GM10847 (cell line): ENCODE results near the gene APC.

ENCODE experiments used
- POLR2A ChIP-seq: IDR thresholded peaks from 2 replicates; pipeline ENCODE4 v1.6.1; 2011; ENCODE audit not compliant: insufficient read length; ENCODE audit errors: extremely low read depth

Gene APC

DNA sequence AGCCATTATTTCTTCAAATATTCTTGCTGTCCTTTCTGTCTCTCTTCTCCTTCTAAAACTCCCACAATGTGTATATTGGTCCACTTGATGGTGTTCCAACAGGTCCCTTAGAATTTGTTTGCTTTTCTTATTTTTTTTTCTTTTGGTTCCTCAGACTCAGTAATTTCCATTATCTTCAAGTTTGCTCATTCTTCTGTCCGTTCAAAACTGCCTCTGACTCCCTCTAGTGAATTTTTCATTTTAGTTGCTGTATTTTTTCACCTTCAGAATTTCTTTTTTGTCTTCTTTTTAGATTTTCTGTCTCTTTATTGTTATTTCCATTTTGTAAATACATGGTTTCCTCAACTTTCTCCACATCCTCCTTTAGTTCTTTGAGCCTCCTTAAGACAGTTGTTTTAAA, 117.0 kb downstream of the APC start:
- no peak for TF ChIP-seq POLR2A

DNA sequence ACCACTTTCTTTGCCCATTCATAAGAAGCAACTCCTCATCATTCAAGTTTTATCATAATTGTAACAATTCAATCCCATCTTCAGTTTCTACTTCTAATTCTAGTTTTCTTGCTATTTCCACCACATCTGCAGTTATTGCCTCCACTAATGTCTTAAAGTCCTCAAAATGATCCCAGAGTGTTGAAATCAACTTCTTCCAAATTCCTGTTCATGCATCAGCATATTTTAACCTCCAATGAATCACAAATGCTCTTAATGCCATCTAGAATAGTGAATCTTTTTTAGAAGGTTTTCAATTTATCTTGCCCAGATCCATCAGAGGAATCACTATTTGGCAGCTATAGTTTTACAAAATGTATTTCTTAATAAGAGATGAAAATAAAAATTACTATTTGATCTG, 120.2 kb downstream of the APC start:
- TF ChIP-seq POLR2A: no peak

DNA sequence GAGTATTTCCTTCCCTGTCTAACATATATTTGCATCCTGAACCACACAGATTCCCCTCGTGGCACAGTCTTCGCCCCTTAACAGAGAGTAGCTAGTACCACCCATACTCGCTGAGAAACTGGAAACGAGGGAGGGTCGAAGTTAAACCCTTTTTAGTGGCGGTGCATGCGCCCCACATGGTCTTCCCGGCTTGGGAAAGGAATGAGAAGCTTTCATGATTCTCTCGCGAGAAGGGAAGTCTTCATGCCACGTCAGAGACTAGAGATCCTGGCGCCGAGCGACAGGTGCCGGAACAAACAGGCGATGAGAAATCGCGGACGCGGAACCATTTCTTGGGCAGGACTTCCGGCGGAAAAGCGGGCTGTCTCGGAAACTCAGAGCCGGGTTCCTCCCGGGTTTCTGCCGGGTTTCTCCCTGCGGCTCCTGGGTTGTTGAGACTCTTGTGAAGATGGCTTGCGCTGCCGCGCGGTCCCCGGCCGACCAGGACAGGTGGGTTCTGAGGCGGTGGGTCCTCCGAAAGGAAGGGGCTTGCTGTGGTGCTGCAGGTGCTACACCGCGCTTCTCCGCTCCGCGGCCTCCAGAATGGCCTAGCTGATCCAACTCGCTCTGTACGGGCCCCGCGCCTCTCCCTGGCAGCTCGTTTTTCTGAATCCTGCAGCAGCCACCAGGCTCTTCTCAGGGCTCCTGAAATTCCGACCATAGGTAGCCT, 123.4 kb downstream of the APC start, which contains the start of gene SRP19:
Gene SRP19 (plus strand): TSS at position 359 of the 709 bp plus-strand sequence. CDS start 90 bp downstream, at position 449.
- TF ChIP-seq POLR2A: peak; percentile 76

DNA sequence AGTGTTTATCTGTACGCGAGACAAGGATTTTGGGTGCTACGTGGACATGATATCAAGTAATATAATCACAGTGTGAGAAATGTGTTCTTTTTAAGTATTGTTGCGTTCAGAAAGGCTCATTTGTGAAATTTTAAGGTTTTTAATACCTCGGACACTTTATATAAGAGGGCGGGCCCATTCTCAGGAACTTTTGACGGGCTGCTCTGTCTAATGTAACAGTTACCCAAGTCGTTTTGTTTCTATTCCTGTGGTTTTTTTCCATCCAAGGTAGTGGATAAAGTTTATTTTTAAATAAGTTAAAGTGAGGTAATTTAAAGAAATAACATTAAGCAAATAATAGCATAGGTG, 123.9 kb downstream of the APC start:
- TF ChIP-seq POLR2A: no peak

DNA sequence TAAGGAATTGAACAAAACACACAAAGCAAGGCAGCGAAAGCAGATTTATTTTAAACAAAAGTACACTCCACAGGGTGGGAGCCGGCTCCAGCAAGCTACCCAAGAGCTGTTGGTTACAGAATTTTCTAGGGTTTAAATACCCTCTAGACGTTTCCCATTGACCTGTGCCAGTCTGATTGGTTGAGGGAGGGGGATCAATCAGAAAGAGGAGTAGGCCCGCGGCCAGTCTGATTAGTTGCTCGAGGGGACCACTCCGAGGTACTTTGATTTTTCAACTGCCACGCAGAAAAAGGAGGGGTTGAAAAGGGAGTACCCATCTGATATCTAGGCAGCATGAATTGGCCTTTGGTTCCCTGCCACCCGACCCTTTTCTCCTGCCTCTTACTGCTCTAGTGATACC, 124.4 kb downstream of the APC start:
- TF ChIP-seq POLR2A: no peak

DNA sequence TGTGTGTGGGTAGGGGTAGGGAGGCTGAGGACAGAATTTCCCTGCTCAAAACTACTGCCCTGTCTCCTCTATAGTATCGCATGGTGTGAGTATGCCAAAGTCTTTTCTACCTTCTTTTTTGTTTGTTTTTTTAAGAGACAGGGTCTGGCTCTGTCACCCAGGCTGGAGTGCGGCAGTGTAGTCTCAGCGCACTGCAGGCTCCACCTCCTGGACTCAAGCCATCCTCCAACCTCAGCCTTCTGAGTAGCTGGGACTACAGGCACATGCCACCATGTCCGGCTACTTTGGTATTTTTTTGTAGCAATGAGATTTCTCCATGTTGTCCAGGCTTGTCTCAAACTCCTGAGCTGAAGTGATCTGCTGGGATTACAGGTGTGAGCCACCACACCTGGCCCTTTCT, 125.9 kb downstream of the APC start:
- no peak for TF ChIP-seq POLR2A

DNA sequence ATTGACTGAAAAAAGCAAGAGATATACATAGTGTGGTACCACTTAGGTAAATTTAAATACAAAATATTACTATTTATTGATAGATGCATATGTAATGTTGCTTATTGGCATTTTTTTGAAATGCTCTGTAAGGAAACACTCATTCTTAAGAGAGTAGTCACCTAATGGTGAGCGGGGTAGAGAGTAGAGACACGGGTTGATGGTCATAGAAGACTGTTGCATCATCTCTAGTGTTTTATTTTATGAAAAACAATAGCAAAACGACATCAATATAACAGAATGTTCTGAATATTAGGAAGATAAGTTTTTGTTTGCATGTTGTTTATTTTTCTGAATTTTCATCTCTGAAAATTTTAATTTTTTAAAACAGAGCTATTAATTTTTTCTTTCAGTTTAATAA, 127.4 kb downstream of the APC start:
- no peak for TF ChIP-seq POLR2A

DNA sequence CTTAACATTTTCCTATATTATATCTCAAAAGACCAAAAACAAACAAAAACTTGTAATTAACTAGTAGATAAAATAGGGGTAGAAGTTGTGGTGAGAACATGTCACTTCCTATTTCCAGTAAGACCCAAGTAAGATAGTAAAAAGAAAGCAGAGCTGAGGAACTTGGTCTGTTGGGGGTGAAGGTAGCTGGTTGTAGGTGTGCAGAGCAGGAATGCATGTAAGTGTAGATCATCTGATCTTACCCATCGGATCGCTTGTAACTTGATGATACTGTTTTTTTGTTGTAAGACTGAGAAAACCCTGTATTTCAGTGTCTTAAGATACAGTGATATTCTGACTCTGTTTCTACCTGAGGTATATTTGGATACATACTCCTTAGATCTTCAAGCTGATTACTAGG, 129.1 kb downstream of the APC start:
- TF ChIP-seq POLR2A: no peak

DNA sequence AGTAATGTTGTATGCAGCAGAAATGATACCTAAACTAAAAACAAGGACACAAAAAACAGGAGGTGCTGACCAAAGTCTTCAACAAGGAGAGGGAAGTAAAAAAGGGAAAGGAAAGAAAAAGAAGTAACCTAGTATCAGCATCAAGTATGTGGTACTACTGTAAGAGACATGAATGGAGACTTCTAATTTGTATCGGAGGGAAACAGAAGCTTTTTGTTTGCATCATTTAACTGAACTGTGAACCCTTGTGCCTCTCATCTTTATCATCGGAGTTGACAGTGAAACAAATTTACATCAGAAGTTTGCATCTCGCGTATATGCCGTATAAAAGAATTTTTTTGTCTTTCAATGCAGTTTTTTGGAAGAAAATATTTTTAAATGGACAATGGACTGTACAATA, 129.7 kb downstream of the APC start:
- no peak for TF ChIP-seq POLR2A

DNA sequence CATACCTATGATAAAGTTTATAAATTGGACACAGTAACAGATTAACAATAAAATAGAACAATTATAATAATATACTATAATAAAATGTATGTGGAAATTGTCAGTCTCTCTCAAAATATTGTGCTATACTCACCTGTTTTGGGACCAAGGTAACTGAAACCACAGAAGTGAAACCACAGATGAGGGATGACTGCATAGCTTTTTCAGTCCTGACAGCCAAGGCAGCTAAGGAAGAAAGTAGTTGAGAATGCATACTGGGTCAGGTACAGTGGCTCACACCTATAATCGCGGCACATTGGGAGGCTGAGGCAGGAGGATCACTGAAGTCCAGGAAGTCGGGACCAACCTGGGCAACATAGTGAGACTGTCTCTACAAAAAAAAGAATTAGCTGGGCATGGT, 132.3 kb downstream of the APC start:
- TF ChIP-seq POLR2A: no peak

DNA sequence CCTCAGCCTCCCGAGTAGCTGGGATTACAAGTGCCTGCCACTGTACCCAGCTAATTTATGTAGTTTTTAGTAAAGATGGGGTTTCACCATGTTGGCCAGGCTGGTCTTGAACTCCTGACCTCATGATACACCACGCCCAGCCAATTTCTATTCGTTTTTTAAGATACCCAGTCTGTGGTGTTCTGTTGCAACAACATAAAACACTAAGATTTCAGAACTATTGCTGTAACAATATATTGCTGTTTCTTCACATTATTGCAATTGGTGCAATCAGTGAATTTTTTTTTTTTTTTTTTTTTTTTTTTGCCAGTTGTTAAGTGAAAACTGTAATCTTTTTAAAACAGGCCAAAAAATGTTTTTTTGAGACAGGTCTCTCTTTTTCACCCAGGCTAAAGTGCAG, 133.3 kb downstream of the APC start:
- TF ChIP-seq POLR2A: no peak

DNA sequence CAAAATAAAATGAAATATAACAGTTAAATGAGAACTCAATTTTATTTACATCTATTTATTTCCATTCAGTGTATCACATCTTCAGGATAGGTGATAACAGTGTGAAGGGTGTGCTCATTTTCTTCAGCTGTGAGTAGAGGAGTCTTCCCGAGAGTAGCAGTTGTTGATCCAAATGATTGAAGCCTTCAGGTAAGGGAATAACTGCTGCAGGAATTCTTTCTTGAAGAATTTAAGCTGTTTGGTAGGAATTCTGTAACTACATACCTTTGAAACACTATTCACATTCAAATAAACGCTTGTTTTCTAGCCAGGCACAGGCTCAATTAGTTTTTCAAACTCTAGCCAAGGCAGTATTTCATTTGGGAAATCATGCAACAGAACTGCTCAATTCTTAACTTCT, 138.7 kb downstream of the APC start:
- TF ChIP-seq POLR2A: no peak

DNA sequence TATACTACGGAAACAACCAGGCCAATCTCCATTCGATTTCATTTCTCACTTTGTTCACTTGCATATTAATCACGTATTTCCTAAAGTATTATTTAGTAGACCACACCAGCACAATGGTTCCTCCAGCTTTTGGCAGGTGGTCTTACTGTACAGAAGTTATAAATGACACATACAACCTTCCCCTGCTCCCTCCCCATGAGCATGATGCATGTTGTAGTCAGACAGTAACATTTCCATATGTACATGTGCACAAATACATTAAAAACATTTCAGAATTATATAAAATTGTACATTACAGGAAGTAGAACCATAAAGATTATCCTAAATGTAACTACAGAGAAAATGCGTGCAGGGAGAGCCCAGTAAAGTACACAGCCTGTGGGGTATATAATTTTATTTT, 140.4 kb downstream of the APC start:
- TF ChIP-seq POLR2A: no peak

DNA sequence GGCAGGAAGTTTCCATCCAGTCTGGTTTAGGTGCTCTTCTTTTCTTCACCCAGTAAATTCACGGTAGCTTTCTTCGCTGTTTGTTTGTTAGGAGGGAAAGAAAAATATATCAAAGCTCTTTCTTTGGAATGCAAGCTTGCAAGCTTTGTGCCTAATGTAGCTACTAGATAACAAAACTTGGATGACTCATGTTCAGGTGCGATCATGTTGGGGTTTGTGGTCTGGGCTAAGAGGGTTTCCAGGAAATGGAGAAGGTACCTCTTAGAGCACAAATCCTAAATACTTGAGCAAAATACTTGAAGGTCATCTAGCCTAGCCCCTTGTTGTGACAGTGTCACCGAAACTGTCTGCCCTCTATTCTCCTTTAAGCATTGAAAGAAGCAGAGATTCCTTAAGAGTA, 141.1 kb downstream of the APC start:
- no peak for TF ChIP-seq POLR2A

DNA sequence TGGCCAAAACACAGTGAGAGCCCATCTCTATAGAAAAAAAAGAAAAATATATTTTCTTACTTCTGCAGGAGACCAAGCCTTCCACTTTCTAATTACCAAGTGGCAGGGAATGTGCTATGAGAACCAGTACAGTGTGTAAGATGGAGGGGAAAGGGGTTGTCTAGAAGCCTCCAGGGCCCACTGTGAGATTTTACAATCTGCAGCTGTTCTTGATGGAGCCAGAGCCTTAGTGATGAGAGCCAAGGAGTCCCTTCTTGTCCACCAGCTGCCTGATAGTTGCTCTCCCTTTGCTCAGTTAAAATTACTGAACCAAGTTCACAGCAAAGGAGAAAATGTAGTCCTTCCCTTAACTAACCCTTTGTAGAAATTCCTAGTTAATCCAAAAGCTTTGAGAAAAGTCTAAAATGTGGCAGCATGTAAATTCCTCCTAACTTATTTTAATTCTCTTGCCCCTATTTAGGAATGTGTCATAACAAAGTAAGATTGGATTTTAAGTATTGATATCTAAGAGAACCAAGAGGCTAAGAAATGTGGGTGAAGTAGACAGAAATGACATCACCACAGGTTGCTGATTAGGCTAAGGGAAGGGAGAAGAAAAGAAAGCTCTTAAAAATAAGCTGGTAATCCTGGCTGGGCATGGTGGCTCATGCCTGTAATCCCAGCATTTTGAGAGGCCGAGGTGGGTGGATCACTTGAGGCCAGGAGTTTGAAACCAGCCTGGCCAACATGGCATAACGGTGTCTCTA, 142.7 kb downstream of the APC start:
- TF ChIP-seq POLR2A: no peak

DNA sequence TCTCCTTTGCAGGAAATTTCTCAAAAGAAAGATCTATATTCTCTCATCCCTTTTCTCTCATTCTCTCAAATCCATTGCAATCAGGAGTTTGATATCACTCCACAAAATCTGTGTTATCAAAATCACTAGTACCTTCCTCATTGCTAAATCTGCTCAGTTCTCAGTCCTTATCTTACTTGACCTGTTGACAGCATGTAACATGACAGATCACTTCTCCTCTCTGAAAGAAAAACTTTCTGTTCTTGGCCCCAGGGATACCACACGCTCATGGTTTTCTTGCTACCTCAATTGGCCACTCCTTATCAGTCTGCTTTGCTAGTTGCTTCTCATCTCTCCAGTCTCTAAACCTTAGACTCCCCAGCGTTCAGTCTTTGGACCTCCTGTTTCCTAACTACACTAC, 145.5 kb downstream of the APC start:
- TF ChIP-seq POLR2A: no peak

DNA sequence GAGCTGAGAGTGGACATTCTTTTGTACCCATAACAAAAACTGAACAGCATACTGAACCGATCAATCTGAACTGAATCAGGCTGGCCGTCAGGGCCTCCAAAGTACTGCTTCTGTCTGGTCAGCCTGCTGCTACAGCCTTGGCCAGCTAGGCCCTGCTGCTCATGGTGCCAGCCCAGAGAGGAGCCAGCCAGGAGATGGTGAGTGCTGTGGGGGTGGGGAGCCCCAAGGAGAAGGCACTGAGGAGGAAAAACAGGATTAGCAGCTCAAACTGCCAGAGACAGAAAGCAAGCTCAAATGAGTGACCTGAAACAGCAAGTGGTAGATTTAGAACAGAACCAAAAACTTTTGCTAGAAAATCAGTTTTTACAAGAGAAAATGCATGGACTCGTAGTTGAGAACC, 147.3 kb downstream of the APC start:
- no peak for TF ChIP-seq POLR2A
